SK-N-MC (cell line): Measurements from ENCODE around the gene LRRC40.

Experiments used
- EZH2 ChIP-seq: fragments of 200-600 bp; sonication (generic); IDR thresholded peaks from one replicate; pipeline ENCODE4 v1.6.1; 2017; ENCODE audit warnings: antibody characterized with exemption
- POLR2AphosphoS5 ChIP-seq: IDR thresholded peaks from 2 replicates; pipeline ENCODE4 v1.6.1; 2012; ENCODE audit warnings: mild to moderate bottlenecking, low read depth, low read length, borderline replicate concordance

GRCh38 chr1:70211541-70211940 is 6.2 kb upstream of the LRRC40 start:
- TF ChIP-seq POLR2AphosphoS5 (no peak), EZH2 (no peak)
